LNCaP clone FGC (cell line): ENCODE data around the gene FLG.

Experiments
- DNase-seq: peaks from one replicate; pipeline ENCODE4 v3.0.0-alpha.2; 2011; ENCODE audit warnings: low read depth
- H3K4me3 ChIP-seq: 2 replicates; pipeline ENCODE4 v1.5.1; 2011; ENCODE audit warnings: mild to moderate bottlenecking, low read depth, low read length, control low read depth
- TF ChIP-seq, protein P1 (sequence below): IDR thresholded peaks from 2 replicates; pipeline ENCODE4 v1.5.1; 2012; ENCODE audit warnings: mild to moderate bottlenecking; ENCODE audit not compliant: control insufficient read depth, insufficient read depth; ENCODE audit errors: extremely low read depth

Gene FLG

GRCh38 chr1:152325111-152325510 is at the start of gene FLG:
Gene FLG (minus strand): TSS chr1:152325239. CDS start chr1:152315456, 9,783 bp downstream.
- TF ChIP-seq, protein P1, sequence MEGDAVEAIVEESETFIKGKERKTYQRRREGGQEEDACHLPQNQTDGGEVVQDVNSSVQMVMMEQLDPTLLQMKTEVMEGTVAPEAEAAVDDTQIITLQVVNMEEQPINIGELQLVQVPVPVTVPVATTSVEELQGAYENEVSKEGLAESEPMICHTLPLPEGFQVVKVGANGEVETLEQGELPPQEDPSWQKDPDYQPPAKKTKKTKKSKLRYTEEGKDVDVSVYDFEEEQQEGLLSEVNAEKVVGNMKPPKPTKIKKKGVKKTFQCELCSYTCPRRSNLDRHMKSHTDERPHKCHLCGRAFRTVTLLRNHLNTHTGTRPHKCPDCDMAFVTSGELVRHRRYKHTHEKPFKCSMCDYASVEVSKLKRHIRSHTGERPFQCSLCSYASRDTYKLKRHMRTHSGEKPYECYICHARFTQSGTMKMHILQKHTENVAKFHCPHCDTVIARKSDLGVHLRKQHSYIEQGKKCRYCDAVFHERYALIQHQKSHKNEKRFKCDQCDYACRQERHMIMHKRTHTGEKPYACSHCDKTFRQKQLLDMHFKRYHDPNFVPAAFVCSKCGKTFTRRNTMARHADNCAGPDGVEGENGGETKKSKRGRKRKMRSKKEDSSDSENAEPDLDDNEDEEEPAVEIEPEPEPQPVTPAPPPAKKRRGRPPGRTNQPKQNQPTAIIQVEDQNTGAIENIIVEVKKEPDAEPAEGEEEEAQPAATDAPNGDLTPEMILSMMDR, result no peak
- H3K4me3 ChIP-seq, result no peak within 1 kb of the TSS
- DNase-seq, result no peak

GRCh38 chr1:152374451-152374850 is 49.4 kb upstream of the FLG start:
- H3K4me3 ChIP-seq, result no peak overlapping the region
- TF ChIP-seq, protein P1, result no peak
- no peak for DNase-seq

GRCh38 chr1:152372672-152373071 is 47.6 kb upstream of the FLG start:
- TF ChIP-seq, protein P1, result no peak
- DNase-seq, result peak; percentile 68
- no peak overlapping the region for H3K4me3 ChIP-seq

GRCh38 chr1:152367436-152367835 is 42.4 kb upstream of the FLG start:
- no peak overlapping the region for H3K4me3 ChIP-seq
- TF ChIP-seq, protein P1, result no peak
- no peak for DNase-seq

DNA sequence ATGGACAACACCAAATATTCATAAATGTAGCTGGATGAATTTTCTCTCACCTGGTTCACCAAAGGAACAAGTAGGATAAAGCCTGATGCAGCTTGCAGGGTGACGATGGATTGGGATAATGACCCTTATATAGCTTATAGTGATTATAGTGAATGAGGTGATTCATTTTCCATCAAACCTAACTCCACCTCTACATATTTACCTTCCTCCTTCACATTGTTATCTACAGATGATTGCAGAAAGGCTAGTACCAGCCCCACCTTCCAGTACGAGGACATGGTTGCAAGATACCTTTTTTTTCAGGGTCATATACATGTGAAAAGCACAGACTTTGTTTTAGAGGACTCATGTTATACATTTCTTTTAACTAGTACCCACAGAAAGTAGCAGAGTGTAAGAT is 34.9 kb upstream of the FLG start, which contains the start of gene FLG2:
Gene FLG2, minus strand, starts transcription at position 101 of the 400 bp plus-strand sequence. CDS start 1,122 bp downstream, outside the sequence.
- TF ChIP-seq, protein P1, result no peak
- DNase-seq, result no peak
- H3K4me3 ChIP-seq, result no peak within 1 kb of the TSS

DNA sequence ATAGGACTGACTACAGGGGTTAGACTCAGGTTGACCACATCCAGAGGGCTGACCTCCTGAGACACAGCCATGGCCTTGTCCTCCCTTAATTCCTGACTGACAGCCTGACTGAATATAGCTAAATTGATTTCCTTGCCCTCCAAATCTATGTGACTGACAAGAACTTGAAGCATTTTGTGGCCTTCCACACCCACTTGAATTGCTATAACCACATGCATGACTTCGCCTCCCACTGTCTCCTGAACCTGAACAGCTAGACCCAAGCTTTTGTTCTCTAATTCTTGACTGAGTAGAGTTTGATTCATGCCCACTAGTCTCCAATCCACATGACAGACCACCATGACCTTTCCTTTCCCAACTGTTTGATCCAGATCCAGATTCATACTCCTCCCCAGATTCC is 31.7 kb upstream of the FLG start:
- TF ChIP-seq, protein P1, result no peak

GRCh38 chr1:152349611-152350010 is 24.6 kb upstream of the FLG start:
- TF ChIP-seq, protein P1, result no peak
- no peak overlapping the region for H3K4me3 ChIP-seq
- DNase-seq, result no peak

More for the DNA sequence above, 31.7 kb upstream of the FLG start:
- no peak overlapping the region for H3K4me3 ChIP-seq
- no peak for DNase-seq
